ENCODE measurements around the gene LGALS3BP. TPM values are rescaled to one million over a fixed set of nuclear protein-coding genes. Genes with fewer than 3 reads are reported as not detected.

The LGALS3BP gene
- total and polyA plus RNA-seq, 2 of the 4 experiments (the other 2 are of a cell fraction), result 33.7 to 273 TPM

DNA sequence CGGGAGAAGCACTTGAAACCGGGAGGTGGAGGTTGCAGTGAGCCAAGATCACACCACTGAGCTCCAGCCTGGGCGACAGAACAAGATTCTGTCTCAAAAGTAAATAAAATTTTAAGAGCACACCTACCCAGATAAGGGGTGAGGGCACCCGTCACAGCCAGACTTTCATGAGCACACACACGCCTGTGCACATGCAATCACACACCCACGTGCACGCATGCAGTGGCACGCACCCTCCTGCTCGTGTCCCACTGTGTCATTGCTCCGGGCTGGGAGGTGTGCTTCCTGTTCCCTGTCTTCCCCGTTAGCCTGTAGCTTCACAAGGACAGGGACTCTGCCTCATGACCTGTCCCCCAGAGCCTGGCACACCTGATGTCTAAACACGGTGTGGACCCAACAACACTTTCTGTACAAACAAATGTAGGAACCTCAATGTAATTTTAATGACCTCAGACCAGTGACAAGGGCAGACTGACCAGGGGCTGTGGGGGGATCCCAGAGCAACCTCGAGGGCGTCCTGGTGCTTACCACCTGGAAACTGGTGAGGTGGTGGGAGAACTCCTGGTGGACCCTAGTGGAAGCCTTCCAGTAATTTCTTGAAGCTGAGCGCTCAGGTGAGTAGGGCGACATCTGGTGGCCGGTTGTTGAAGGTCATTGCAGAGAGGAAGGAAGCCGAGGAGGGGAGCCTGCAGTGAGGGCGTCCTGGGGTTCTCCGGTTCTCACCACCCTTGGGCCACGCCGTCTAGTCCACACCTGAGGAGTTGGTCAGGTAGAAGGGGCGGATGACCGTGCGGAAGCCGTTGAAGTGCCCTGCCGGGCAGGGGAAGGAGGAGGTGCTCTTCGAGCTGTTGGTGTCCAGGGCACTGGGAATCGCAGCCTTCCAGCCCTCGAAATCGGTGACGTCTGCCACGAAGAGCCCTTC lies 8.6 kb downstream of the LGALS3BP start:
- POLR2A ChIA-PET (ENCODE audit: unreplicated experiment), result no interaction called here

More for the DNA sequence above, 8.6 kb downstream of the LGALS3BP start:
- Histone ChIP-seq H2AK9ac (replicated peaks; ENCODE audit: low read depth, low read length, poor library complexity) (peak overlapping the region; percentile 76), H3K36me3 (ENCODE audit: control insufficient read depth, insufficient read depth, low read length) (peaks cover 22% of the 10 kb centered on the region; the same call in 1 of the 2 replicates), H3K18ac (ENCODE audit: low read depth, low read length) (peak overlapping the region; percentile 20; the same call in 1 of the 2 replicates), H4K20me1 (ENCODE audit: insufficient read depth, low read length) (peaks cover 5% of the 10 kb centered on the region; the same call in 1 of the 2 replicates), H3K27ac (ENCODE audit: insufficient read depth, low read length) (no peak overlapping the region; the same call in 1 of the 2 replicates), H3K4me3 (ENCODE audit: insufficient read depth, low read depth, low read length) (no peak overlapping the region), H3K9me3 (ENCODE audit: control insufficient read depth, insufficient read depth, low read length) (no peaks in the 10 kb centered on the region), H2AK5ac (ENCODE audit: low read depth, low read length) (peak overlapping the region; percentile 92), H3K9me1 (ENCODE audit: insufficient read depth, low read length) (peaks cover 4% of the 10 kb centered on the region; the same call in 1 of the 2 replicates), H3K4me1 (ENCODE audit: control insufficient read depth, insufficient read depth, low read length) (peaks cover 19% of the 10 kb centered on the region), H3K4ac (ENCODE audit: low read depth, low read length) (peak overlapping the region; percentile 87), H3K56ac (ENCODE audit: extremely low read depth, insufficient read depth, low read length) (no peak overlapping the region), H3K79me1 (ENCODE audit: low read depth in 1 of 2, low read length in 2 of 2) (peaks cover 3 to 32% of the 10 kb centered on the region in 2 experiments; a peak in 3 of 4 replicates), H4K5ac (ENCODE audit: low read depth, low read length) (peak overlapping the region; percentile 5; the same call in 1 of the 2 replicates), H2BK120ac (ENCODE audit: low read depth, low read length) (peak overlapping the region; percentile 85), H3K14ac (replicated peaks; ENCODE audit: low read depth, low read length) (peak overlapping the region; percentile 65; the same call in 1 of the 2 replicates), H3K27me3 (ENCODE audit: control insufficient read depth, insufficient read depth, low read length) (no peaks in the 10 kb centered on the region), H2AFZ (replicated peaks; ENCODE audit: low read length, poor library complexity) (peak overlapping the region; percentile 79), H2BK15ac (ENCODE audit: low read depth, low read length) (peak overlapping the region; percentile 51; the same call in 1 of the 3 replicates), H4K91ac (ENCODE audit: insufficient read depth, low read depth, low read length) (peak overlapping the region; percentile 78), H2BK5ac (ENCODE audit: low read depth, low read length, poor library complexity, severe bottlenecking) (no peak overlapping the region), H2BK20ac (ENCODE audit: low read depth, low read length) (peak overlapping the region; percentile 78), H3K9ac (ENCODE audit: low read depth, low read length) (no peak overlapping the region), H4K8ac (ENCODE audit: low read depth in 2 of 2, low read length in 2 of 2) (peak overlapping the region in 1 of 2 experiments; percentile 81; a peak in 2 of 4 replicates), H3K23ac (ENCODE audit: low read depth, low read length) (peak overlapping the region; percentile 66; the same call in 1 of the 2 replicates), H3K4me2 (ENCODE audit: low read depth, low read length) (no peak overlapping the region; the same call in 1 of the 2 replicates)
- dilution Hi-C loops (cut with HindIII; ENCODE audit: low sequenced_read_pairs, unreplicated experiment), result no loop called here
- ATAC-seq (ENCODE audit: low read depth) (peak; percentile 37), DNase-seq (peak; percentile 72)
- in situ Hi-C loops (cut with MboI; ENCODE audit: low sequenced_read_pairs), result loop anchor here (25.0 kb wide), 1 partner anchor 484 kb away; no protein-coding TSS in a partner anchor
- TSS peak; percentile 93 for BruUV-seq (replicated peaks)
- CTCF ChIA-PET, result interaction anchor here (0.6 to 1.5 kb wide), 12 partner anchors 11 to 263 kb away, joined by 3 to 12 read pairs (median 3); no protein-coding TSS in a partner anchor
- WGBS, 2 experiments (ENCODE audit: extremely low coverage in 2 of 2, insufficient read length in 1 of 2), result 68% methylated on average over 15 of the region's 33 CpGs; no CpG with 5 or more reads in 1 of the 2 experiments
- no peak for TF ChIP-seq RFX5 (IDR thresholded peaks at IDR 0.05; ENCODE audit: low read depth, low read length)
- no peak for TF ChIP-seq CHD1 (IDR thresholded peaks at IDR 0.05; ENCODE audit: low read depth, low read length)
- peak; percentile 93 for TF ChIP-seq SMC3 (IDR thresholded peaks at IDR 0.05; ENCODE audit: low read depth, low read length)
- no peak for TF ChIP-seq NFE2L2 (IDR thresholded peaks at IDR 0.05; ENCODE audit: low read depth, low read length)
- peak; percentile 94 for TF ChIP-seq RAD21 (IDR thresholded peaks at IDR 0.05; ENCODE audit: low read length)
- TF ChIP-seq, protein P1, sequence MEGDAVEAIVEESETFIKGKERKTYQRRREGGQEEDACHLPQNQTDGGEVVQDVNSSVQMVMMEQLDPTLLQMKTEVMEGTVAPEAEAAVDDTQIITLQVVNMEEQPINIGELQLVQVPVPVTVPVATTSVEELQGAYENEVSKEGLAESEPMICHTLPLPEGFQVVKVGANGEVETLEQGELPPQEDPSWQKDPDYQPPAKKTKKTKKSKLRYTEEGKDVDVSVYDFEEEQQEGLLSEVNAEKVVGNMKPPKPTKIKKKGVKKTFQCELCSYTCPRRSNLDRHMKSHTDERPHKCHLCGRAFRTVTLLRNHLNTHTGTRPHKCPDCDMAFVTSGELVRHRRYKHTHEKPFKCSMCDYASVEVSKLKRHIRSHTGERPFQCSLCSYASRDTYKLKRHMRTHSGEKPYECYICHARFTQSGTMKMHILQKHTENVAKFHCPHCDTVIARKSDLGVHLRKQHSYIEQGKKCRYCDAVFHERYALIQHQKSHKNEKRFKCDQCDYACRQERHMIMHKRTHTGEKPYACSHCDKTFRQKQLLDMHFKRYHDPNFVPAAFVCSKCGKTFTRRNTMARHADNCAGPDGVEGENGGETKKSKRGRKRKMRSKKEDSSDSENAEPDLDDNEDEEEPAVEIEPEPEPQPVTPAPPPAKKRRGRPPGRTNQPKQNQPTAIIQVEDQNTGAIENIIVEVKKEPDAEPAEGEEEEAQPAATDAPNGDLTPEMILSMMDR (conservative IDR thresholded peaks at IDR 0.05; ENCODE audit: low read depth, low read length), result peak; percentile 90
- TF ChIP-seq BHLHE40 (IDR thresholded peaks at IDR 0.05; ENCODE audit: low read depth, low read length), result no peak
- intact Hi-C loops (cut with micrococcal nuclease), result loop anchor here (1.0 to 2.0 kb wide), 3 partner anchors 36 to 106 kb away; partner anchors contain the start of gene TIMP2
